Measurements from ENCODE around the gene LHFPL3.

GRCh38 chr7:104528142-104528541 lies 199.7 kb downstream of the LHFPL3 start:
- TF ChIP-seq, protein P1, sequence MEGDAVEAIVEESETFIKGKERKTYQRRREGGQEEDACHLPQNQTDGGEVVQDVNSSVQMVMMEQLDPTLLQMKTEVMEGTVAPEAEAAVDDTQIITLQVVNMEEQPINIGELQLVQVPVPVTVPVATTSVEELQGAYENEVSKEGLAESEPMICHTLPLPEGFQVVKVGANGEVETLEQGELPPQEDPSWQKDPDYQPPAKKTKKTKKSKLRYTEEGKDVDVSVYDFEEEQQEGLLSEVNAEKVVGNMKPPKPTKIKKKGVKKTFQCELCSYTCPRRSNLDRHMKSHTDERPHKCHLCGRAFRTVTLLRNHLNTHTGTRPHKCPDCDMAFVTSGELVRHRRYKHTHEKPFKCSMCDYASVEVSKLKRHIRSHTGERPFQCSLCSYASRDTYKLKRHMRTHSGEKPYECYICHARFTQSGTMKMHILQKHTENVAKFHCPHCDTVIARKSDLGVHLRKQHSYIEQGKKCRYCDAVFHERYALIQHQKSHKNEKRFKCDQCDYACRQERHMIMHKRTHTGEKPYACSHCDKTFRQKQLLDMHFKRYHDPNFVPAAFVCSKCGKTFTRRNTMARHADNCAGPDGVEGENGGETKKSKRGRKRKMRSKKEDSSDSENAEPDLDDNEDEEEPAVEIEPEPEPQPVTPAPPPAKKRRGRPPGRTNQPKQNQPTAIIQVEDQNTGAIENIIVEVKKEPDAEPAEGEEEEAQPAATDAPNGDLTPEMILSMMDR (conservative IDR thresholded peaks at IDR 0.05 in 1 of 2, IDR thresholded peaks at IDR 0.05 in 1 of 2; ENCODE audit: low read depth in 1 of 2, low read length in 2 of 2): no peak
- no peak for TF ChIP-seq EZH2 (IDR thresholded peaks at IDR 0.05; ENCODE audit: low read length, missing control alignments)

All from fibroblast of lung (primary cell).